ENCODE data around the gene SHISA9.

Gene SHISA9

GRCh38 chr16:12925026-12925800, 23.8 kb downstream of the SHISA9 start:
- TF ChIP-seq, protein P1, sequence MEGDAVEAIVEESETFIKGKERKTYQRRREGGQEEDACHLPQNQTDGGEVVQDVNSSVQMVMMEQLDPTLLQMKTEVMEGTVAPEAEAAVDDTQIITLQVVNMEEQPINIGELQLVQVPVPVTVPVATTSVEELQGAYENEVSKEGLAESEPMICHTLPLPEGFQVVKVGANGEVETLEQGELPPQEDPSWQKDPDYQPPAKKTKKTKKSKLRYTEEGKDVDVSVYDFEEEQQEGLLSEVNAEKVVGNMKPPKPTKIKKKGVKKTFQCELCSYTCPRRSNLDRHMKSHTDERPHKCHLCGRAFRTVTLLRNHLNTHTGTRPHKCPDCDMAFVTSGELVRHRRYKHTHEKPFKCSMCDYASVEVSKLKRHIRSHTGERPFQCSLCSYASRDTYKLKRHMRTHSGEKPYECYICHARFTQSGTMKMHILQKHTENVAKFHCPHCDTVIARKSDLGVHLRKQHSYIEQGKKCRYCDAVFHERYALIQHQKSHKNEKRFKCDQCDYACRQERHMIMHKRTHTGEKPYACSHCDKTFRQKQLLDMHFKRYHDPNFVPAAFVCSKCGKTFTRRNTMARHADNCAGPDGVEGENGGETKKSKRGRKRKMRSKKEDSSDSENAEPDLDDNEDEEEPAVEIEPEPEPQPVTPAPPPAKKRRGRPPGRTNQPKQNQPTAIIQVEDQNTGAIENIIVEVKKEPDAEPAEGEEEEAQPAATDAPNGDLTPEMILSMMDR (IDR thresholded peaks at IDR 0.05; ENCODE audit: extremely low read depth, missing control alignments) = no peak
- DNase-seq (ENCODE audit: low spot score) = no peak

DNA sequence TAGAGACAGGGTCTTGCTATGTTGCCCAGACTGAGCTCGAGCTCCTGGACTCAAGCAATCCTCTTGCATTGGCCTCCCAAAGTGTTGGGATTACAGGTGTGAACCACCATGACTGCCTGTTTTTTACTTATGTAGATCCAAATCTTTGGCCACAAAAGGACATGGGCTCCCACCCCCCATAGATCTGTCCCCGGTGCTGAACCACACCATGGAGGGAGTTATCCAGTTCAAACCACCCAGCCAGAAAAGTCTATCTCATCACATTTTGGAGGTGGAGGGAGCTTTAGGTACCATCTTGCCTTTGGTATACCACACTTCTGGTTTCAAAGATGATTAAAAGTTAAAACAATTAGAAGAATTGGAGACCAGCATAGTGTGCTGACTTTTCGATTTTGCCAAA, 26.2 kb downstream of the SHISA9 start:
- TF ChIP-seq, protein P1 (IDR thresholded peaks at IDR 0.05; ENCODE audit: extremely low read depth, missing control alignments) = no peak
- no peak for DNase-seq (ENCODE audit: low spot score)

GRCh38 chr16:12930881-12931280, 29.5 kb downstream of the SHISA9 start:
- TF ChIP-seq, protein P1 (IDR thresholded peaks at IDR 0.05; ENCODE audit: extremely low read depth, missing control alignments) = no peak
- DNase-seq (ENCODE audit: low spot score) = no peak

DNA sequence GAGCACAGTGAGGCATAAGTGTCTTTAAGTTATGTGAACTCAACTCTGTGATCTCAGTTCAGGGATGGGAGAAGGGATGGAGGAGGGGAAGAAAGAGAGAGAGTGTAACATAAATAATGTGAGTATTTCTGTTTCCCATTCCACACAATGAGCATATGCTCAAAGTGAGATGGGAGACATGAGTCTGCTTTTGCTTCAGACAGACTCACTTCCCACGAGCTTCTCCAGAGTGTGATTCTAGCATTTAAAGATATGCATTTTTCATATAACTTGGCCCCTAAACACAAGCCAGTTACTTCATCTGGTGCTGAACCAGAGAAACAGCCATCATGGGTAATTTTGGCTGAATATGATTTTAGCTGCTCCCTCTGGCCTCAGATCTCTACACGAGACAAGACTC, 35.0 kb downstream of the SHISA9 start:
- TF ChIP-seq, protein P1 (IDR thresholded peaks at IDR 0.05; ENCODE audit: extremely low read depth, missing control alignments) = no peak
- no peak for DNase-seq (ENCODE audit: low spot score)

DNA sequence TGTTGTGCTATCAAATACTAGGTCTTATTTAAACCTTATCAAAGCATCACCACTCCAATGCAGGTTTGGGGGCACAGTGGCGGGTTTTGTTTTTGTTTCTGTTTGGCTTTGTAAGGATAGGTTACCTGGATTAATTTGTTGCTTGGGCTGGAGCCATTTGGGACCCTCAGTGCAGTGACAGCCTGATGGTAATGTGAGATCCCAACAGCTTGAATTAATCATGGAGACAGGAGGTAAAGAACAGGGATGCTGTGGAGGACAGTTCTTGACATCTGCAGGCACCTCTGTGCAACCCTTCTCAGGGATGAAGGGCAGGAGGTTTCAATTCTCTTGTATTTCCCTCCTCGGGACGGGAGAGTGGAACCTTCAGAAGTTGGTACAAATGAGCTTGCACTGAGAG, 40.5 kb downstream of the SHISA9 start:
- no peak for DNase-seq (ENCODE audit: low spot score)

GRCh38 chr16:12942861-12943260, 41.5 kb downstream of the SHISA9 start:
- TF ChIP-seq, protein P1 (IDR thresholded peaks at IDR 0.05; ENCODE audit: extremely low read depth, missing control alignments) = no peak
- DNase-seq (ENCODE audit: low spot score) = no peak

More for the DNA sequence above, 40.5 kb downstream of the SHISA9 start:
- TF ChIP-seq, protein P1 (IDR thresholded peaks at IDR 0.05; ENCODE audit: extremely low read depth, missing control alignments) = no peak

- TF ChIP-seq, protein P1 (IDR thresholded peaks at IDR 0.05; ENCODE audit: extremely low read depth, missing control alignments) = no peak
- DNase-seq (ENCODE audit: low spot score) = no peak
Measured at GRCh38 chr16:12944300-12944699, 42.9 kb downstream of the SHISA9 start.

Data from GM20000 (cell line).